GOT3 (cell line): ENCODE data around the gene DNASE1L3.

ENCODE experiments used
- DNase-seq: peaks from one replicate; lab custom pipeline; 2025; ENCODE audit warnings: mixed read lengths; lab: John Stamatoyannopoulos, UW

DNASE1L3 gene

DNA sequence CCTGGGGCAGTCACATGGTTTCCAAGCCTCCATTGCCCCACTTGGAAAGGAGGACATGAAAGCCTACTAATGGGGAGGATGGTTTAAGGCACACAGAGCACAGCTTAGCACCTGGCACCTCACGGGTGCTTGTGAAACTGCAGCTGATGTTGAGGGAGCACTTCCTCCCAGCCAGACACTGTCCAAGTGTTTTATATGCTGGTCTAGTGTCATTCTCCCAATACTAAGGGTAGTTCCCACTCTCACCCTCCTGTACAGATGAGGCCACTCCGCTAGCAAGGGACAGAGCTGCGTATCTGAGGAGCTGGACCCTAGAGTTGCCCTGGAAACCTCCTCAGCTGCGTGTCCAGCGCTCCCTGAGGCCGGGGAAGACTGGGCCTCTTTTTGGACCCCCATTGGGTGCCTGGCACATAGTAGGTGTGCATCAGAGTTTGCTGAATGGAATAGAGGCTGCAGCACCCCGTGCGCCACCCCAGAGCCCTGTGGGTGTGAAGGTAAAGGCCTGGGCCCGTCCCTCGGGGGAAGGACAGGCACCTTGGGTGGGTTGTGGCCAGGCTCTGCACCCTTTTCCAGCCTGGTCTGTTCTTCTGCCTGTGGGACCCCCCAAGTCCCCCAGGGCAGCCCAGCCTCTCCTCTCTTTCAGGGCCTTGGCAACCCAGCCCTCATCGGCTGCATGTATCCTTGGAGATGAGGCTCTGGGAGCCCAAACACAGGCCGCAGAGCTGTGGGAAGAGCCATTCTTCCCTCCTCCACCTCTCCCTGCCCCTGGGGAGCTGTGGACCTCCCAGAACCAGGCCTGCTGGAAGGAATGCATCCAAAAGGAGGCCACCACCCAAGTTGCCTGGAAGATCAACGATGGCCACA lies 31.3 kb downstream of the DNASE1L3 start:
- DNase-seq: no peak

DNA sequence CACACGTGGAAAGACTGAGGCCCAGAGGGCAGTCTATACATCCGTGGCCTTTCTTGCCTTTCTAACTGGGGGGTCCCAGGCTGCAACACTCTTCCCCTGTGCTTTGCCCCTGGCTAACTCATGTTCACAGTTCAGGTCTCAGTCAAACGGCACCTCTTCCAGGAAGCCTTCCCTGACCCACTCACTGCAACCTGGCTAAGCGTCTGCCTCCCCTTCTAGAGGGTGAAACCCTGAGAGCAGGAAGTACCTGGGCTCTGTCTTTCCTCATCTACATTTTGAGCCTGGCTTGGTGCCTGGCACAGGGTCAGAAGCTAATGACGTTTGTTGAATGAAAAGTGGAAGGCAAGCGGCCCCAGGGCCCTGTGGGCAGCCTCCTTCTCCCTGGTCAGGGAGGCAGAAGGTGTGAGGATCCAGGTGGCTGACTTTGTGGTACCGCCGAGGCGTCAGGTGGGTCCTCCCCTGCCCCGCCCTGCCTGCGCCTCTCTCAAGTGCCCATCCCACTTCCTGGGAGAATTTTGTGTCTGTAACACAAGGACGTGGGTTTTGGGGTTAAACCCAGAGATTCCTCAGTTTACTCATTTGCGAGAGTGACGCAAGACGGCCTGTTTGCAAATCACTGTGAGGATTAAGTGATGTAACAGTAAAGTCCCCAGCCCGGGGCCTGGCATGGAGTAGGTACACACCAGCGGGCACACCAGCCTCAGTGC lies 32.1 kb downstream of the DNASE1L3 start:
- DNase-seq: no peak

DNA sequence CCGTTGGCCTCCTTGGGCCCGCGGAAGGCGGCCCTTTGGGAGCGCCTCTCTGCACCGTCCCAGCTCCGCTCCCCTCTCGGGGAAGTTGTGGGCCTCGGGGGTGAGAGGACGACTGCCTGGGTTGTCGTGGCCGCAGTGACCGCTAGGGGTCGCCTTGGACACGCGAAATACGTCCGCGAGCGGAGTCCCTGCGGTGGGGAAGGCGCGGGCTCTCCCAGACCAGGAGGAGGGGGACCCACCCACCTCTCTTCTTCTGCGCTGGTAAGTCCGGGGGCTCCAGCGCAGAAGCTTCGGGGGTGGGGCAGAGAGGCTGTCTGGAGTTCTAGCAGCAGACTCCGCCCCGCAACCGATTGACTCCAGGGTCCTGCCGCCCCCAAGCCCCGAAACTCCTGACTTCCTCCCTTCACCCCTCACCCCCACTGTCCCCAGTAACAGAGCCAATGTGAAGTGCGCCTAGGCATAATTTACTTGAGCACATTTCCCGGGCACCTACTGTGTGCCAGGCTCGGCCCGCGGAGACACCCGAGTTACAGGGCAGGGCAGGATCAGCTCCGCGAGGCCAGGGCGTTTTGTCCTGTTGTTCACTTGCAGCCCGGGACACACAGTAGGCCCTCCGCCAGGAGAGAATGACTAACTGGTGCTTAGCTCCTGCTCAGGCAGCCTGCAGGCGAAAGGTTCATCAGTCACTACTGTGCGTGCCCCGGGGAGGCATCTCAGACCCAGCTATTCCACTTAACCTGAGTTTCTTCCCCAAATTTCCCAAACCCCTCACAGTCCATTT lies 32.8 kb downstream of the DNASE1L3 start:
- DNase-seq: peak; percentile 45

DNA sequence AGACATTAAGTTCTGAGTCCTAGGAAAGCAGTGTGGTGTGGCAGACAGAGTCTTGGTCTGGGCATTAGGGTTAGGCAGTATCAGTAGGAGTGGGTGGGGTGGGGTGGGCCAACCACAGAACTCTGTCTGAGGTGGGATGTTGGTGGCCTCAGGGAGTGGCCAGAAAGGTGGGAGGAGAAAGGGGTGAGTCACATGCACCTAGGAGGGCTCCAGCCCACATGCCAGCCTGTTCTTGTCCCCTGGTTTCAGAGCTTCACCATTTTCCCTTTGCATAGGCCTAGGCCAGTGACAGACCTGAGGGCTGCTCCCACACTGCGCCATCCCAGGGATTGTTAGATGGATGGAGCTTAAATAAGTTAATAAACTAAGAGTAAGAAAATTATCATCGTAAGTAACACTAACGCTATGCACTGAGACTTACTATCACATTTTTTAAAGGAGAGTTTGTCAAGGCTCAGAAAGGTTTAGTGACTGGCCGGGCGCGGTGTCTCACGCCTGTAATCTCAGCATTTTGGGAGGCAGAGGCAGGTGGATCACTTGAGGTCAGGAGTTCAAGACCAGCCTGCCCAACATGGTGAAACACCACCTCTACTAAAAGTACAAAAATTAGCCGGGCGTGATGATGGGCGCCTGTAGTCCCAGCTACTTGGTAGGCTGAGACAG lies 33.8 kb downstream of the DNASE1L3 start:
- DNase-seq: no peak

DNA sequence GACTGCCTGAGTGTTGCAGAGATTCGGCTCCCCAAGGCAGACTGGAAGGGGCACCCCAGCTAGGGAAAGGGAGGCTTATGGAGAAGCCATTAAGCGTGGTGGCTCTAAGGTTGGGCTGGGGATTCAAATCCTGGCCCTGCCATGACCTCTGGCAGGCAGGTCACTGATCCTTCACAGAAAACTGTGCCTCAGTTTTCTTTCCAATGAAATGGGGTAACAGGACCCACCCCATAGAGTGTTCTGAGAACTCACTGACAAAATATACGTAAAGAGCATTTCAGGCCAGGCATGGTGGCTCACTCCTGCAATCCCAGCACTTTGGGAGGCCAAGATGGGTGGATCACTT lies 34.6 kb downstream of the DNASE1L3 start:
- no peak for DNase-seq

DNA sequence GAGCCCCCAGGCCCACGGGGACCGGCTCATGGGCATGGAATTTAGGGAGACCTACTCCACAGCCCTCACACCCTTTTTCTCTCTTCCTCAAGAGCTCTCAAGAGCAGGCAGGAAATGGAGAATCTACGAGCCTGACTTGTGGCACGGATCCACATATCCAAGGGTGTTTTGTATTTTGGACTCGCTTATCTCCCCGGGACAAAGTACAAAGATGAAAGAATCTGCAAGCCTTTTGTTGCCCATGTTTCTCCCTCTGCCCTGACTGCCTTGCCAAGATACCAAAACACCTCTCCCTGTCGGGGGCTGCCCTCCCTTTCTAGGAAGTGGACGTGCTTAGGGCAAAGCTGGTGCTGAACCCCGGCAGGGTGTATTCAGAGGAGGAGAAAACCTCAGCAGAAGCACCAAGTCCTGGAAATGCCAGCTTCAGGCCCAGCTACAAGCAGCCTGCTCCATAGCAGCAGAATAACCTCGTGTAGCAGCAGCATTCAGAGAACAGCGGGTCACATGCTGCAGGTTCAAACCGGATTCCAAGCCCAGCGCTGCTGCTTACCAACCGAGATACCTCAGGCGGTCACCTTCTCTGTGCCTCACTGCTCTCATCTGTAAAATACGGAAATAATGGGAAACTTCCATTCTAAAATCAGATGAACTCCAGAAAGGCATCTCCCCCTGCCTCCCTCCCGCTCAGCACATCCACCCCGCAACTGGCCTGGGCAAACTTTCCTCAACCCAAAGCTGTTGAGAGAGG lies 35.2 kb downstream of the DNASE1L3 start:
- DNase-seq: no peak

DNA sequence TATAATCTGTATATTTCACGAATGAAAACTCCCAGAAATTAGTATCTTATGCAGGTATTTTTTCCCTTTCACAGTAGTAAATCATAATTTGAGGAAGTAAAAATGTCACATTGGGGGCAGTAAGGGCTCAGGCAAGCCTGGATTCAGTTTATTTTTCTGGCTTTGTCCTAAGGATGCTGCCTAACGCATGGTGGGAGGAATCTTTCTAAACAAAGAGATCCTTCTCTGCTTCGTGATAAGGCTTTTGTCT lies 35.7 kb downstream of the DNASE1L3 start:
- no peak for DNase-seq

DNA sequence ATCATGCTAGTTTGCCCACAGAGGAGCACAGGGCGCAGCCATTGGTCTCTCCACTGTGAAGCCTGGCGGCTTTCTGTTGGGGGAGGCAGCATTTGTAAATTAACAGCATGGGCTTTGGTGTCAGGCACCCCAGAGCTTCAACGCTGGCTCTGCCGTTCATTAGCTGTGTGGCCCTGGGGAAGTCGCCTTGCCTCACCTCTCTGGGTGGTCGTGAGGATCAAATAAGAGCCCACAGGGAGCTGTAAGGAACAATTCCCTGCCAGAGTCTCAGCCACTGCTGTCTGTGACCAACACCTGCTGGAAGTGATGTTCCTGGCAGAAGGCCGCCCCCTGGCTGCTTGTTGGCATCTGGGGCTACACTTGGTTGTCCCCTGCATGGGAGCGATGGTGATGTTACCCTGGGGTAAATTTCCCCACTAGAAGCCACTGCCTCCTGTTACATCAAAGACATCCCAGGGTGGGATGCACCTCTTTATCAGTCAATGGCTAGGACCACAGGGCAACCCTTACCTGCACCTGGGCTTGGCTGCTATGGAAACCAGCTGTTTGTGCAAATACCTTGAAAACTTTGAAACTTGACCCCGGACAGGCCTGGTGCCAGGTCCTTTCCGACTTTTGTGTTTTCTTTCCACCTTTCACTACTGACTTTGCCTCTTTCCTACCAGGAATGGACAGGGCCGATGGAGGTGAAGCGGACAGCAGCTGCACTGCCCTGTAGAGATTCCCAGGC lies 36.9 kb downstream of the DNASE1L3 start:
- no peak for DNase-seq

DNA sequence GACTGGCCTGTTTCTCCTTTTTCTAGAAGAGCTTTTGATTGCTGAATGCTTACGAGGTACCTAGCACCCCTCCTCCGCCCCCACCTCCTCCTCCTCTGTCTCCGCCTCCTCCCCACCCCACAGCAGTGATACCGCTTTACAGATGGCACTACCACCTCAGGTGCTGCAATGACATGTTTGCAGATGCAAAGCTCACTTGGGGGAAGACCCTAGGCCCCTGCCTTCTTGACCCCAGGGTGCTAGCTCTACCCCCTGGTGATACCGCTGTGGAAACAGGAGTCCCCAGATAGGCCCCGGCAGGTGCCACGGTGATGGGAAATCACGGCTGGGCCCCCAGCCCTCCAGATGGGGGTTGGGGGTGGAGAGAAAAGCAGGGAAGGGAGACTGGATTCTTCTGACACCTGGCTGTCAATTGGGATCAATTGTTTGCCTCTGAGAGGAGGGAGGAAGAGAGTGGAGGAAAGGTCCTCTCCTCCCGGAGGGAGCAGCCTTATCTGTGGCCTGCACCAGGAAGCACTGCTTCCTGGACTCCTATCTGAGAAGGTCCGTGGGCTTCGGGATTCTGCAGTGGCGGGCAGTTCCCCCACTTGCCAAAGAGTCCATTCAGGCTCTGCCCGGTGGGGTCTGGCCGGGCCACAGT lies 37.6 kb downstream of the DNASE1L3 start:
- no peak for DNase-seq

DNA sequence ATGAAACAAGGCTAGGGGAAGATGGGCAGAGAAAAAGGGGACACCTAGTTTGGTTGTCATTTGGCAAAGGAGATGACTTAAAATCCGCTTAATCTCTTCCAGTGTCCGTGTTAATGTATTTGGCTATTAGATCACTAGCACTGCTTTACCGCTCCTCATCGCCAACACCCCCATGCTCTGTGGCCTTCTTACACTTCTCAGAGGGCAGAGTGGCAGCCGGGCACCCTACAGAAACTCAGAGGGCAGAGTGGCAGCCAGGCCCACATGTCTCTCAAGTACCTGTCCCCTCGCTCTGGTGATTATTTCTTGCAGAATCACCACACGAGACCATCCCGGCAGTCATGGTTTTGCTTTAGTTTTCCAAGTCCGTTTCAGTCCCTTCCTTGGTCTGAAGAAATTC lies 39.6 kb downstream of the DNASE1L3 start:
- DNase-seq: no peak

DNA sequence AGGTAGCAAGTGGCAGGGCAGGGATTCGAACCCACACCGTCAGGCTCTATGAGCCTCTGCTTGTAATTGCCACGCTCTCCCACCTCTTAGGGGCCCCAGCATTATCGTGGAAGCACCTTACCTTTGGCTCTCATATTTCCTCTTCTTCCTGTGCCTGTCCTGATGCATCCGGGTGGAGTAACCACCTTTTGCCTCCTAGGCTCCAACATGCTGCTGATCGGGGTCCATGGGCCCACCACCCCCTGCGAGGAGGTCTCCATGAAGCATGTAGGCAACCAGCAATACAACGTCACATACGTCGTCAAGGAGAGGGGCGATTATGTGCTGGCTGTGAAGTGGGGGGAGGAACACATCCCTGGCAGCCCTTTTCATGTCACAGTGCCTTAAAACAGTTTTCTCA lies 40.4 kb downstream of the DNASE1L3 start:
- no peak for DNase-seq

DNA sequence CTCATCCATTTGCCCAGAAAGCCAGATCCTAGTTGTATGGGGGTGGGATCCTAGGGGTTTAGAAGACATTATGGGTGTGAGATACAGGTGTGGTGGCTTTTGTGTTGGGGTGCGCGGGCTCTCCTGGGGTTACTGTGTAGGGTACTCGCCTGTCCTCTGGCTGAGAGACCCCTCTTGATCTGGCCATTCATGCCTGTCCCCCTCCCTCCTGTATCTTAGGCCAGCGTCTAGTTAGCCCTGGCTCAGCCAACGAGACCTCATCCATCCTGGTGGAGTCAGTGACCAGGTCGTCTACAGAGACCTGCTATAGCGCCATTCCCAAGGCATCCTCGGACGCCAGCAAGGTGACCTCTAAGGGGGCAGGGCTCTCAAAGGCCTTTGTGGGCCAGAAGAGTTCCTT lies 41.4 kb downstream of the DNASE1L3 start:
- no peak for DNase-seq

DNA sequence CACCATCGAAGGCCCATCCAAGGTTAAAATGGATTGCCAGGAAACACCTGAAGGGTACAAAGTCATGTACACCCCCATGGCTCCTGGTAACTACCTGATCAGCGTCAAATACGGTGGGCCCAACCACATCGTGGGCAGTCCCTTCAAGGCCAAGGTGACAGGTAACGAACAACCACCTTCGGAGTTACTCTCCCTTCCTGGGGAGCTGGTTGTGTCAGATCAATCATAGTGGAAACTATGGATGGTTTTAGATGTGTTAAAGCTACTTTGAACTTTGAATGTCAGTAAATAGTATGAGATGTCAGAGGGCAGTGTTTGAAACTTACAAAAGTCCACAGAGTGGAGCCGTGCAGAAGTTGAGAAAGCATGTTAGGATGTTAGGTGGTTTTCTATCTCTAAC lies 42.3 kb downstream of the DNASE1L3 start:
- DNase-seq: no peak

DNA sequence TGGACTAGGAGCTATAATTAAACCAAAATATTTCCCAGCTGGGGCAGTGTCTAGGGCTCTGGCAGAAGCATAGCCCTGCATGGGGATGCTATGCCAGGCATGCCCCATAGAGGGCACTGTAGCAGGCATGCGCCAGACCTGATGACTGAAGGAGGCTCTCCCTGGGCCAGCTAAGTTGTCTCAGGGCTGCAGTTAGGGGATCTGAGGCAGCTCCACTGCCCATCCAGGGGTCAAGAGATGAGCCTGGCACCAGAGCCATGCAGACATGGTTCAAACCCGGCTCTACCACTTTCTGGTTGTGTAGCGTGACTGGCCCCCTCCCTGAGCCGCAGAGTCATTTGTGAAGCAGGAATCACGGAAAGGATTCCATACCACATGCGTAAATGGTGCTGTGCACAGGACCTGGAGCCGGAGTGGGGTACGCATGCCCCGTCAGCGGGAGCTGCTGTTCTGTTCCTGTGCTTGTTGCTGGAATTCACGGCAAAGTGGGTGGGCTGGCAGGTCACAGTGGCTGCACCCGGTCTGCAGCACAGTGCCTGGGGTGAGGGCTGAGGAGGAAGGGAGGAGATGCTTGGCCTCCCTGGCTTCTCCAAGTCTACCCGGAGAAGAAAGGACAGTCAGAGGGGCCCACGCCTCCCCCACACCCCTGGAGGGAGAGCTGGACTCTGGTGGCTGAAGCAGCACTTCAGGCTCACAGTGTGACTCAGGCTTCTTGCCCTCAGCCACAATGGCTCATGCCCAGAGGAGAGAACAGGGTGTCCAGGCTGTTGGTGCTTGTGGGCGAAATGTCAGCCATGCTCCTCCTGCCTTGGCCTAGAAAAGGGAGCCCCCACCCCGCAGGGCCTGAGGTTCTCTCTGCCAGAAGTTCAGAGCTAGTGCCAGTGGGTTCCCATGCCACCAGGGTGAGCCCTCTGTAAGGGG lies 43.1 kb downstream of the DNASE1L3 start:
- DNase-seq: no peak

DNA sequence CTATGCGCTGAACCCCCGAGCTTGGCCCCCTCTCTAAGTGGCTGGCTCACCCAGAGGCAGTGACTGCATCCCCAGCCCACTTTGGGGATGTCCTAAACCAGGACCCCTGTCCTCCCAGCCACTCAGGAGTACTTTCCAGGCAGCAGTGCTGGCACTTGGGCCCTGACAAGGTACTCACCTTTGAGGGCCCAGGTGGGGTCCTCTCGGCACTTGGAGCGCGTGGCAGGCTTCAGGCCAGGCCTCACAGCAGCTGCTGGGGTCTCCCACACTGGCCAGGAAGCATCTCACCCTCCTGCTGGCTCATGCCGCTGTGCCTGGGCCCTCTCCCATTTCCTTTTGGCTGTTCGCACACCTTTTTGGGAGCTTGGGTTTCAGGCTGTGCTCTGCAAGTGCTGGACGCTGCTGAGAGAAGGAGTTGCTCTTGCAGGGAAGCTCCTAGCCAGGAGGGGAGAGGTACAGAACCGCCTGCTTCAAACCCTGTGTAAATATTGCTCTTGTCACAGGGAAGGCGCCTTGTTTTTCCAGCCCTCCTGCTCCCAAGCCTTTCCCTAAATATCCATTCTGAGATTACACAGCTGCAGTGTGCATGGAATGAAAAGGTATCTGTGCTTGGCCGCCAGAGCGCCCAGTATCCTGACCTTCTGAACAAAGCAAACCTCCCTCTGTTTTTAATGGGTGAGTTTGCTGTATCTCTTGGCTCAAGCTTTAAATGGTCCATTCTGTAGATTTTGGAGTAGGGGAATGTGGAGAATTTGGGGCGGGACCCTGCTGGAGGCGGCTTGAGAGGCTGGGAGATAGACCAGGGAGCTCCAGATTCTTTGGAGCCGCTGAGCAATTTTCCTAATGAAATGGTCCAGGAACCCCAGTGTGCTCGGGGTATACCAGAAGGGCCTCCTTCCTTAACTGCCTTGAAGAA lies 45.6 kb downstream of the DNASE1L3 start:
- no peak for DNase-seq

DNA sequence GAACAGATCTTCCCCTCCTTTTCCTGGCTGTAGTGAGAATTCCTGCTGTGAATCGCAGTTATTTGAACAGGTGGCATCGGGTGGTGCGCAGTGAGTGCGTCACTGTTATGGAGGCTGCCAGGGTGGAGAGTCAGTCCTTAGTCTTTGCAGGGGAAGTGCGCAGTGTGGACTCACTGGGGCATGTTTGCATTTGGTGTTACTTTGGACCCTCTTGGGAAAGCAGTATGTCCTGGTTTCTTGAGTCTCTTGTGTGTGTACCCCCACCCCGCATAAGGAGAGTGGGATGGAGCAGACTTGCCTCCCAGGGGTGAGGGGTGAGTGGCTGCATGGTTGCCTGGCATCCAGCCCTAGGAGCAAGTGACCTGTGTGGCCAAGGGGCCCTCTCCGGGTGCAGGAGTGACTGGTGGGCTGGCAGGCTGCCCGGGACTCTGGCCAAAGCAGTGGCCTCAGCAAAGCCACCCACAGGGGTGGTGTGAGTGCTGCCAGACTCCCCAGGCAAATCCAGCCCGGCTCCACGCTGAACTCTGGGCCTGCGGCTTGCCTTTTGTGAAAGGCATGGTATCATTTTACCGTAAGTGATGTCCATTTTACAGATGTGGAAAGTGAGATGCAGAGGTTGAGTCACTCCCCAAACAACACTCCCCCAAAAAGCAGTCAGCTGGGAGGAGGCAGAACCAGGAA lies 46.4 kb downstream of the DNASE1L3 start:
- no peak for DNase-seq

DNA sequence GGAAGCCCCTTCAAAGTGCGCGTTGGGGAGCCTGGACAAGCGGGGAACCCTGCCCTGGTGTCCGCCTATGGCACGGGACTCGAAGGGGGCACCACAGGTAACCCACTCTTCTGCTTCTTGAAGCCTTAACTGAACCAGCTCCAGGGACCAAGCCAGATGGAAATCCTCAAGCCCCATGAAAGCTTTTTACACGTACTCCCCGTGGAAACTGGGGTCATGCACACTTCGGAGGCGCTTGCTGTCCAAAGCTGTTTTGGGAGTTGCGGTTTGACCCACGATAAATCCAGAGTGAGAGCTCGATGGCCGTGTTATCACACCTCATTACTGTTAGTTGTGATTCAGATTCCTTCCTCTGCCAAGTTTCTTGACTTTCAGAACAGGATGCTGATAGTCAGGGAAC lies 47.5 kb downstream of the DNASE1L3 start:
- DNase-seq: no peak
